NB4 (cell line): ENCODE data around the gene REPIN1.

ENCODE experiments used
- DNase-seq: peaks from one replicate; pipeline ENCODE4 v3.0.0; 2010; ENCODE audit warnings: low read depth
- H3K4me3 ChIP-seq: one replicate; pipeline ENCODE4 v1.5.1; 2011; ENCODE audit warnings: mild to moderate bottlenecking, low read depth, low read length, moderate library complexity
- MYC ChIP-seq: IDR thresholded peaks from 2 replicates; pipeline ENCODE4 v1.6.1; 2011; ENCODE audit warnings: low read depth, low read length
- POLR2A ChIP-seq: IDR thresholded peaks from 2 replicates; pipeline ENCODE4 v1.6.1; 2011; ENCODE audit warnings: mild to moderate bottlenecking; ENCODE audit not compliant: insufficient read length; ENCODE audit errors: extremely low read depth
- TF ChIP-seq, protein P1 (sequence below): IDR thresholded peaks from one replicate; pipeline ENCODE4 v1.5.1; 2012; ENCODE audit warnings: low read depth, low read length
- TF ChIP-seq, protein P2 (sequence below): IDR thresholded peaks from 2 replicates; pipeline ENCODE4 v1.6.1; 2011; ENCODE audit warnings: low read depth, low read length

The REPIN1 gene

DNA sequence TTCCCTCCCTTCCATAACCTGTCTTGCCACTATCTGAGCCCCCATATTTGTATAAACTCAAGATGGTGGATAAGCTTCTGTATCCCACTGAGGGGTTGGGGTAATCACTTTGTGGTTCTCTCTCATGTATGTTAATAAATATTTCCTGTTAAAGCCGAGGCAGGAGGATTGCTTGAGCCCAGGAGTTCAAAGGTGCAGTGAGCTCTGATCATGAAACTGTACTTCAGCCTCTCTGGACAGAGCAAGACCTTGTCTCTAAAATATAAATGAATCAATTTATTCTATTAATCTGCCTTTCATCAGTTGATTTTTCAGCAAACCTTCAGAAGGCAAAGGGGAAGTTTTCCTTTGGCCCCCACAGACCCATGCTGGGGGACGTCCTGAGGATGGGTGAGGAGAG lies 25.4 kb upstream of the REPIN1 start:
- TF ChIP-seq MYC (no peak), POLR2A (no peak)
- TF ChIP-seq, protein P1, sequence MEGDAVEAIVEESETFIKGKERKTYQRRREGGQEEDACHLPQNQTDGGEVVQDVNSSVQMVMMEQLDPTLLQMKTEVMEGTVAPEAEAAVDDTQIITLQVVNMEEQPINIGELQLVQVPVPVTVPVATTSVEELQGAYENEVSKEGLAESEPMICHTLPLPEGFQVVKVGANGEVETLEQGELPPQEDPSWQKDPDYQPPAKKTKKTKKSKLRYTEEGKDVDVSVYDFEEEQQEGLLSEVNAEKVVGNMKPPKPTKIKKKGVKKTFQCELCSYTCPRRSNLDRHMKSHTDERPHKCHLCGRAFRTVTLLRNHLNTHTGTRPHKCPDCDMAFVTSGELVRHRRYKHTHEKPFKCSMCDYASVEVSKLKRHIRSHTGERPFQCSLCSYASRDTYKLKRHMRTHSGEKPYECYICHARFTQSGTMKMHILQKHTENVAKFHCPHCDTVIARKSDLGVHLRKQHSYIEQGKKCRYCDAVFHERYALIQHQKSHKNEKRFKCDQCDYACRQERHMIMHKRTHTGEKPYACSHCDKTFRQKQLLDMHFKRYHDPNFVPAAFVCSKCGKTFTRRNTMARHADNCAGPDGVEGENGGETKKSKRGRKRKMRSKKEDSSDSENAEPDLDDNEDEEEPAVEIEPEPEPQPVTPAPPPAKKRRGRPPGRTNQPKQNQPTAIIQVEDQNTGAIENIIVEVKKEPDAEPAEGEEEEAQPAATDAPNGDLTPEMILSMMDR = no peak
- TF ChIP-seq, protein P2, sequence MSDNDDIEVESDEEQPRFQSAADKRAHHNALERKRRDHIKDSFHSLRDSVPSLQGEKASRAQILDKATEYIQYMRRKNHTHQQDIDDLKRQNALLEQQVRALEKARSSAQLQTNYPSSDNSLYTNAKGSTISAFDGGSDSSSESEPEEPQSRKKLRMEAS = no peak
- DNase-seq = no peak
- no peak overlapping the region for H3K4me3 ChIP-seq

DNA sequence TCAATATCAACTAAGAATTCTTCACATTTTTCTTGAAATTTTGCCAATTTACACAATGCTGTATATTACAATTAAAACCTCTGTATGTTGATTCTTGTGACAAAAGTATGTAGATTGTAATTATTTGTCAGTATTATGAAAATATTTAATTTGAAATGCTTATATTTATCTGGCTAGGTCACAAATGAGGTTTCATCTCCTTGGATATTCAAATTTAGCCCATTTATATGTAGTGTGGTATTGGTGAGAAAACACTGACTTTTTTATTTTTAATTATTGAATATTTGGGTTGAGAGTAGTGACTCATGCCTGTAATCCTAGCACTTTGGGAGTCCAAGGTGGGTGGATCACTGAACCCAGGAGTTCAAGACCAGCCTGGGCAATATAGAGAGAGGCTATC lies 24.3 kb upstream of the REPIN1 start:
- TF ChIP-seq, protein P2 = no peak
- TF ChIP-seq POLR2A (no peak), MYC (no peak)
- TF ChIP-seq, protein P1 = no peak
- no peak for DNase-seq
- H3K4me3 ChIP-seq = no peak overlapping the region

DNA sequence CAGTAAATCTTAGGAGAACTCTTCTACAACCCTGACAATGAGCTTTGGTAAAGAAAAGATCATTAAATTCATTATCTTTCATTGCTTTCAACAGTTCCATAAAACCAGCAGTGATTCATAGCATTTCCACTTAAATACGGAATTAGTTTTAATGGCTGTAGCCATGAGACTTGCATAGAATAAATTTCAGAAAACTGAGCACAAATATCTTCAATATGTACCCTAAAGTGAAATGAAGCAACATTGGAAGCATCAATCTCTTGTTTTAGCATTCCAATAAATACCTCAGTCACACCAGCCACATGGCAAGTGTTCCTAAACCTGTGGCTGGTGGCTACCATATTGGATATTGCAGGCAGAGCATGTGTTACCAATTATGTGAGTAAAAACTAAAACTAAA lies 23.6 kb upstream of the REPIN1 start:
- no peak for TF ChIP-seq MYC
- H3K4me3 ChIP-seq = no peak overlapping the region
- DNase-seq = no peak

DNA sequence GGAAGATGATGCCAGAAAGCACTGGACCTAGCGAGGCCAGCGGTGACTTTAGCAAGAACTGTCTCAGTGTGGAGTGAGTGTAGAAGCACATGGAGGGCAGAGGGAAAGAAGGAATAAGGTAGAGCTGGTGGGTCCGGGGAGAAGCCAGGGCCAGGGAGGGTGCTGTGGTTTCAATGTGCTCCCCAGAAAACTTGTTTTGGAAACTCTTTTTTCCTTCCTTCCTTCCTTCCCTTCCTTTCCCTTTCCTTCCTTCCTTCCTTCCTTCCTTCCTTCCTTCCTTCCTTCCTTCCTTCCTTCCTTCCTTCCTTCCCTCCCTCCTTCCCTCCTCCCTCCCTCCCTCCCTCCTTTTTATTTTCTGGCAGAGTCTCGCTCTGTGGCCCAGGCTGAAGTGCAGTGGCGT lies 21.7 kb upstream of the REPIN1 start:
- no peak for DNase-seq
- H3K4me3 ChIP-seq = no peak overlapping the region
- TF ChIP-seq, protein P1 = no peak
- TF ChIP-seq, protein P2 = no peak
- TF ChIP-seq MYC (no peak), POLR2A (no peak)

DNA sequence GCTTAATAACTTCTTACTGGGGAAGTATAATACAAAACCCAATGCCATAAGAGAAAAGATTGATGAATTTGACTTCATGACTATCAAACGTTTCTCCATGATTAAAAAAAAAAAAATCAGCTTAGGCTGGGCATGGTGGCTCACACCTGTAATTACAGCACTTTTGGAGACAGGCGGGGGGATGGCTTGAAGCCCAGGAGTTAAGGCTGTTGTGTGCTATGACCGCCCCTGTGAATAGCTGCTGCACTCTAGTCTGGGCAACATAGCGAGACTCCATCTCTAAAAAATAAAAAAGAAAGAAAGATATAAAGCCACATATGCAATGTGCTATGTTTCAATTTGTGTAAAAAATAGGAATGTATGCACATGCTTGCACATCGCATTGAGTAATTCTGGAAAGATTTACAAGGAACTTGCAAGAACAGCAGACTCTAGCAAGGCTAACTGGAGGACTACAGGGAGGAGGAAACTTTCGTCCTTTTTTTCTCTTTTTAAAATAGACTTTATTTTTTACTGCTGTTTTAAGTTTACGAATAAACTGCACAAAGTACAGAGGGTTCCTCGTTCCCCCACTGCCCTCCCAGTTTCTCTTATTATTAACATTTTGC lies 16.9 kb upstream of the REPIN1 start:
- TF ChIP-seq POLR2A = no peak
- DNase-seq = no peak
- H3K4me3 ChIP-seq = no peak overlapping the region

DNA sequence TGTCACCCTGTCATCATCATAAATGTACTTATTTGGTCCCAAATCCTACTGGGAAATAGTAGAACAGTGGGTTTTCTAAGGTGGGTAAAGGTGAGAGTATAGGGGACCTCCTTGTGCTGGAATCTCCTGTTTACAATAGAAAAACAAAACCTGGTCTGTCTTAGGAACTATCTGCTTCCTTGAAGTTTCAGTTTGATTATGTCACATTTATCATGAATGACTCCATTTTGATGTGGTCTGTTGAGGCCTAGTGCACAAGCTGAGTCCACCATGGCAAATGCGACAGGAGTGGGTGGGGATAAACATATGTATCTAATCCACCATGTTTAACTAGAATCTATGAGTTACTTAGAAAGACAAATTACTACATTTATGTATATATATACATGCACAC lies 13.0 kb upstream of the REPIN1 start:
- H3K4me3 ChIP-seq = no peak overlapping the region
- no peak for DNase-seq
- TF ChIP-seq, protein P2 = no peak
- TF ChIP-seq, protein P1 = no peak
- TF ChIP-seq MYC (no peak), POLR2A (no peak)

DNA sequence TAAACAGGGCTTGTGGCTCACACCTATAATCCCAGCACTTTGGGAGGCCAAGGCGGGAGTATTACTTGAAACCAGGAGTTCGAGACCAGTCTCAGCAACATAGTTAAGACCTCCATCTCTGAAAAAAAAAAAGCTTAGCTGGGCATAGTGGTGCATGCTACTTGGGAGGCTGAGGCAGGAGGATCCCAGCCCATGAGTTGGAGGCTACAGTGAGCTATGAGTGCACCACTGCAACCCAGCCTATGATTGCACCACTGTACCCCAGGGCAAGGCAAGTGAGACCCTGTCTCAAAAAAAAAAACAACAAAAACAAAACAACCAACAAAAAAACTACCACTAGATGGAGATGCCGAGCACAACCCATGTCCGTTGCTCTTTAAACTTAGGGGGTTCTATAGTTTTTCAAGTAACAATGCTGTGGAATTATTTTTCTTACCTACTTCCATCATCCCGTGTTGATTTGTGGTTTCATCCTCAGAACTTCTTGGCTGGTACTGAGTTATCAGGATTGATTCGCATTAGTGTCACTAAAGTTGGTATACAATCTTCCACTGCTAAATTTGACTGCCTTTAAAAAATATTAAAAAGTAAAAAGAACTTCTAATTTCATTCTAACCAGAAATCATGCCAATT lies 12.2 kb upstream of the REPIN1 start:
- TF ChIP-seq, protein P2 = 0 out of 2 replicates have a peak, but pooled peaks have one; percentile 3
- TF ChIP-seq POLR2A (no peak), MYC (no peak)
- TF ChIP-seq, protein P1 = peak; percentile 71
- no peak overlapping the region for H3K4me3 ChIP-seq
- peak; percentile 77 for DNase-seq
